ENCODE measurements around the gene TRAFD1.

Gene TRAFD1

GRCh38 chr12:112178796-112179195 is 53.4 kb downstream of the TRAFD1 start:
- DNase-seq, result no peak

GRCh38 chr12:112179341-112179740 is 54.0 kb downstream of the TRAFD1 start:
- no peak for DNase-seq

- DNase-seq, result peak; percentile 66
These were observed 54.6 kb downstream of the TRAFD1 start for GRCh38 chr12:112179916-112180315.

- no peak for DNase-seq
These were observed 55.1 kb downstream of the TRAFD1 start for GRCh38 chr12:112180422-112180821.

GRCh38 chr12:112182499-112182898 is 57.1 kb downstream of the TRAFD1 start:
- no peak for DNase-seq

GRCh38 chr12:112183141-112184021 is 58.0 kb downstream of the TRAFD1 start:
- no peak for DNase-seq

GRCh38 chr12:112184056-112184887 is 58.9 kb downstream of the TRAFD1 start:
- DNase-seq, result no peak

DNA sequence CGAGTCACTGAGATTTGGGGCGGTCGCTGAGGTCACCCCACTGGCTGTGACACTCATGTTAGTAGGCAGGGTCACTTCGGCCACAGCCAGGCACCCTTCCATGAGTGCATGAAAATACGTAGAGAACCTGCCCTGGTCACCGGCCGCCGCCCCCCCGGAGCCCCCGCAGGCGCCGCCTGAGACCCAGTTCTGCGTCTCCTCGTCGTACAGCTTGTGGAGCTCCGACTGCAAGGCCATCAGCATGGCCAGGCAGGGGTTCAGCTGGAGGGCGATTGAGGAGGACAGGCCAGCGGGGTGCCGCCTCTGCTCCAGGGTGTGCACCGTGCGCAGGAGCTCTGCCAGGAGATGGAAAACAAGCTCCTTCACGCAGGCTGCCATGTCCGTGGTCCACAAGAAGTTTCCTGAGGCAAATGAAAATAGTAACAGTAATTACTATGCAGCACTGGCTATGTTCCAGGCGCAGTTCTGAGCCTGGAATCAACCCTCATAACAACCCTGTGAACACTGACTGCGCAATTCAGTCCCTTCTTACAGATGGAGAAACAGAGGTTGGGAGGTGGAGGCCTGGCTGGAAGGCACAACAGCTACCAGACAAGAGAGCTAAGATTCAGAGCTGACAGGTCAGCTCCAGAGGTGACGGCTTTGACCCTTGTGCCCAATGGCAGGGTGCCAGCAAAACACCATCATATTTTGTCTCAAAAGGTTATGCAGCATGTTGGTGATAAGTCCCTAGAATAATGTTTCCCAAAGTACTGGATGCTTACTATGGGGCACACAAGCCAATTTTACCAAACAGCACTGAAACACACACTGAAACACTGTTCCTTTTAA is 59.9 kb downstream of the TRAFD1 start:
- DNase-seq, result no peak

DNA sequence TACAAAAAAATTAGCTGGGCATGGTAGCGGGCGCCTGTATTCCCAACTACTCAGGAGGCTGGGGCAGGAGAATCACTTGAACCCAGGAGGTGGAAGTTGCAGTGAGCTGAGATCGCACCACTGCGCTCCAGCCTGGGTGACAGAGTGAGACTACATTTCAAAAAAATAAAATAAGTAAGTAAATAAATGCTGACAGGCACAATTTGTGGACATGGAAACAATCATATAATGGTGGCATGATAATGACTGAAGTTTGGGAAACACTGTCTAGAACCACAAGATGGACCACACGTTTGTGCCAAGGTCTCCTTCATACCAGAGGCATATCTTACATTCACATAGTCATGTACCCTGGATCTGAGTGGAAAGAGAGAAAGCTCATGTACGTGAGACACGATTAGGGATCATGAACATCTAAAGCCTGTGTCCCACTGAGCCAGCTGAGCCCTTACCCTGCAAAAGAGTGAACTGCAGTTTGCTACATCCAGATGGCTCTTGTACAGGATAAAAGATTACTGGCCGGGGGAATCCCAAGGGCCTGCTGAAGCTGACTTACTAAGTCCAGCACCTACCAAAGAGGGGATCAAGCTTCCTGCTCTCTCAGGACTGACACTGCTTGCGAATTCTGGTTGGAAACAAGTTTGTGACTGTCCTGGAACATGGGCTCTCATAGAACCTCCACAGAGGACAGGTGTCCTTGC is 62.9 kb downstream of the TRAFD1 start:
- DNase-seq, result no peak

GRCh38 chr12:112190231-112191025 is 65.1 kb downstream of the TRAFD1 start:
- DNase-seq, result no peak

DNA sequence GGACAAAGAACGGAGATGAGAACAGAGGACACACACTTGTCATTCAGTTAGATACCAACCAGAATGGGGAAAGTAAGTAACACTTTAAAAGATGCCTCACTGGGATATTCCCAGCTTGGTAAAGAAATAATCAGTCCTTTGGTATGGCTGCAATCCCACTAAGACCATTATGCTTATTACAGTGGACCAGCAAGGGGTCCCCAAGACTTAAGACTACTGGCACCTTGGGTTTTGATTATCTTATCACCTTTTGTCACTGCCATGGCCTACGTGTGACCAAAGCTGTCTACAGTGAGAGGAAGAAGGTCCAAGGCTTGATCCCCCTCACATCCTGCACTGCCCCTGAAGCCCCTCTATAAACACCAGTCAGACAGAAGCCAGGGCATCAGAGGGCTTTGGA is 65.8 kb downstream of the TRAFD1 start:
- no peak for DNase-seq

- no peak for DNase-seq
These were observed 66.5 kb downstream of the TRAFD1 start for GRCh38 chr12:112191840-112192321.

DNA sequence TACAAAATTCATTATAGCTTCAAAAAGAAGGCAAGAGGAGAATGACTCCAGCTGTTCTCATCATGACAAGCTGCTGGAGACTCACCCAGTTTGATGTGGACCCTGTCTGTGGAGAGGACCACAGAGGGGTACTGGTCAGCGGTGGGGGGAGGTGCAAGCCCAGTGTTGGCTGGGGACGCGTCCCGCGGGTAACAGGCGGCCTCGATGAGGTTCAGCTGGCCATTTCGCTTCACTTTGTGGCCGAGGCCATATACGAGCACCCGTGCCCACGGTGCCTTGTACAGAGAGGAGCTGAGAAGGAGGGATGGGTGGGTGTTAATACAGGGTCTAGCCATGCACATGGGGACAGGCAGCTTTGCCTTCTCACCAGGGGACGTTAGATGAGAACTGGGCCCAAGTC is 67.1 kb downstream of the TRAFD1 start:
- no peak for DNase-seq

DNA sequence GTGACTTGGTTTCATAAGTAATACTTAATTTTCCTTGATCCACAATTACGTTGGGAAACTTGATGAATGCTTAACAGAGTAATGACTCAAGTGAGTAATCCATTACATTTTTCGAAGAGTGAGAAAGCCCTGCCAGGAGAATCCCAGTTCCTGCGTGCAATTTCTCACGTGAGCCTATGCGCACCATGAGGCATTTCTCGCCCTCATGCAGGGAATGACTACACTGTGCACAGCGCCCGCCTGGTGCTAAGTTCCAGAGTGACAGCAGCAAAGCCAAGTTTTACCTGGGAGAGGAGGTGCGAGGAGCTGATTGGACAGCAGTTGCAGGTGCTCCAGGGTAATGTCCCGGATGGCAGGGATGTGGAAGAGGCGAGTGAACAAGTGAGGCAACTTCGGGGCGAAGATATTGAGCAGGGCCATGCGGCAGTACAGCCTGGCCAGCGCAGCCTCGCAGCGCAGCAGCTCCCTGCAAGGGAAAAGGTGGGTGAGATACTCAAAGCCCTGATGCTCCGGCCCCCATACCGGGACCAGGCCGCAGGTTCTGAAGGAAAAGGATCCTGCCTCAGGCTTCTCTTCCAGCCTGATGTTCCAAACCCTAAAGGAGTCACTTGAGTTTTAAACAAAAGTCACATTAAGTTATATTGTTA is 69.4 kb downstream of the TRAFD1 start:
- no peak for DNase-seq

GRCh38 chr12:112196196-112196875 is 71.0 kb downstream of the TRAFD1 start:
- no peak for DNase-seq

- peak; percentile 51 for DNase-seq
These were observed 72.9 kb downstream of the TRAFD1 start for GRCh38 chr12:112198120-112198733.

DNA sequence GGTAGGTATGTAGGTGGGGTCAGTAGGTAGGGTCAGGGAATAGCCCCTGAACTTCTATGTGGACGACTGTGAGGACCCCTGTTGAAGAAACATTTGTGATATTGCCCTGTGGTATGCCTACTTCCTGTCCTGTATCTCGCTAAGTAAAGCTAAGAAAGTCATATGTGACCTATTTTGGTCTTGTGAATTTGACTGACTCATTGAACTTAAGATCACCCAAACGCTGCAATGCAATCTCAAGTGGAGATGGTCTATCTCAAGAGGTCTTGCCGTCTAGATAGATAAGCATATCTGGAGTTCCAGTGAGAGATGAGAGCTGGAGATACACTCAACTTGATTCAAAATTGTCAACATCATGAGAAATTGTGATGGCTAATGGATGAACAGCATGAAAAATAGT is 73.8 kb downstream of the TRAFD1 start:
- no peak for DNase-seq

Measured in HCEC 1CT (cell line).